ENCODE results near the gene PEX14. TPM values are rescaled to one million over a fixed set of nuclear protein-coding genes. Genes with fewer than 3 reads are reported as not detected.

Gene PEX14
- total RNA-seq, 1 experiment from 2014 or later = 27.3 TPM

DNA sequence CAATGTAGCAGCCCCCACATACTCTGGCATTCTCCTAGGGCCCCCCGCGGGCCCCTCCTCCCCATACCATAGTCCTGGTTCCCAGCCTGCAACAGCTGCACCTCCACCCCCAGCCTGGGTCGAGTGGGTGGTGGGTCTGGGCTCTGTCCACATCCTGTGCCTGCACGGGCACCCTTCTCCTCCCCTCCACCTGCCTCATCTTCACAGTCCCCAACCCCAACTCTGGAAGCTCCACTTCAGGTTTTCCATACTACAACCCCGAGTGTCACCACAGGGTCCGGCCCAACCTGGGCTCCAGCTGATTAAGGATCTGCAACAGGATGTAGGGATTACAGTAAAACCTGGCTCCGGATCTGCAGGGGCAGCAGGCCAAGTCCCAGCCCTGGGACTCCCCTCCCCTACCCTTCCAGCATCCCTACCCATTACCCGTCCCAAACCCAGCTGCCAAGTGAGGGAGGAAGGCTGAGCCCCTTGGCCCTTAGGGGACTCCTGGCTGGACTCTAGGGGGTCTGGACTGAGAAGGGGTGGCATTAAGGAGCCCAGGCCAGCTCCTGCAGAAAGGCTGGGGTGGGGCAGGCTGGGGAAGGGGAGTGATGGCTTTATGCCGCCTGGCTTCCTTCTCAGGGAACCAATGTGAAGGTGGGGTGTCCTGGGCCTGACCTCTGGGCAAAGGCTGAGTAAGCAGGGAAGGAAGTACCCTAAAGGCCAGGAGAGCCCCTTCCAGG, 204.9 kb downstream of the PEX14 start:
- ChIA-PET CTCF (interaction anchor here (0.5 to 1.6 kb wide), 7 partner anchors 49 to 319 kb away, joined by 3 to 5 read pairs (median 3); partner anchors contain the start of gene CASZ1), POLR2A (interaction anchor here (0.8 to 1.1 kb wide), 2 partner anchors 9 to 10 kb away, joined by 3 read pairs; no protein-coding TSS in a partner anchor)
- no peak overlapping the region for H3K4me3 Mint-ChIP-seq
- peak; percentile 84 for ATAC-seq
- H3K36me3 Mint-ChIP-seq = no peaks in the 10 kb centered on the region
- no peaks in the 10 kb centered on the region; the same call in 1 of the 2 replicates for H3K27me3 Mint-ChIP-seq (ENCODE audit: low read depth)
- peaks cover 60% of the 10 kb centered on the region for H3K4me1 Mint-ChIP-seq
- H3K27ac Mint-ChIP-seq = peak overlapping the region; percentile 69
- DNase-seq (ENCODE audit: low spot score) = peak; percentile 87
- H3K9me3 Mint-ChIP-seq = no peaks in the 10 kb centered on the region
- TF ChIP-seq, protein P1, sequence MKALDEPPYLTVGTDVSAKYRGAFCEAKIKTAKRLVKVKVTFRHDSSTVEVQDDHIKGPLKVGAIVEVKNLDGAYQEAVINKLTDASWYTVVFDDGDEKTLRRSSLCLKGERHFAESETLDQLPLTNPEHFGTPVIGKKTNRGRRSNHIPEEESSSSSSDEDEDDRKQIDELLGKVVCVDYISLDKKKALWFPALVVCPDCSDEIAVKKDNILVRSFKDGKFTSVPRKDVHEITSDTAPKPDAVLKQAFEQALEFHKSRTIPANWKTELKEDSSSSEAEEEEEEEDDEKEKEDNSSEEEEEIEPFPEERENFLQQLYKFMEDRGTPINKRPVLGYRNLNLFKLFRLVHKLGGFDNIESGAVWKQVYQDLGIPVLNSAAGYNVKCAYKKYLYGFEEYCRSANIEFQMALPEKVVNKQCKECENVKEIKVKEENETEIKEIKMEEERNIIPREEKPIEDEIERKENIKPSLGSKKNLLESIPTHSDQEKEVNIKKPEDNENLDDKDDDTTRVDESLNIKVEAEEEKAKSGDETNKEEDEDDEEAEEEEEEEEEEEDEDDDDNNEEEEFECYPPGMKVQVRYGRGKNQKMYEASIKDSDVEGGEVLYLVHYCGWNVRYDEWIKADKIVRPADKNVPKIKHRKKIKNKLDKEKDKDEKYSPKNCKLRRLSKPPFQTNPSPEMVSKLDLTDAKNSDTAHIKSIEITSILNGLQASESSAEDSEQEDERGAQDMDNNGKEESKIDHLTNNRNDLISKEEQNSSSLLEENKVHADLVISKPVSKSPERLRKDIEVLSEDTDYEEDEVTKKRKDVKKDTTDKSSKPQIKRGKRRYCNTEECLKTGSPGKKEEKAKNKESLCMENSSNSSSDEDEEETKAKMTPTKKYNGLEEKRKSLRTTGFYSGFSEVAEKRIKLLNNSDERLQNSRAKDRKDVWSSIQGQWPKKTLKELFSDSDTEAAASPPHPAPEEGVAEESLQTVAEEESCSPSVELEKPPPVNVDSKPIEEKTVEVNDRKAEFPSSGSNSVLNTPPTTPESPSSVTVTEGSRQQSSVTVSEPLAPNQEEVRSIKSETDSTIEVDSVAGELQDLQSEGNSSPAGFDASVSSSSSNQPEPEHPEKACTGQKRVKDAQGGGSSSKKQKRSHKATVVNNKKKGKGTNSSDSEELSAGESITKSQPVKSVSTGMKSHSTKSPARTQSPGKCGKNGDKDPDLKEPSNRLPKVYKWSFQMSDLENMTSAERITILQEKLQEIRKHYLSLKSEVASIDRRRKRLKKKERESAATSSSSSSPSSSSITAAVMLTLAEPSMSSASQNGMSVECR (CRISPR knock-in tag; IDR thresholded peaks at IDR 0.05; ENCODE audit: borderline replicate concordance) = peak; percentile 44; the same call in 1 of the 2 replicates
- TF ChIP-seq ATF1 (CRISPR knock-in tag; IDR thresholded peaks at IDR 0.05) (no peak), FOXK1 (CRISPR knock-in tag; IDR thresholded peaks at IDR 0.05) (peak; percentile 80; the same call in 1 of the 2 replicates), TEAD1 (CRISPR knock-in tag; IDR thresholded peaks at IDR 0.05) (peak; percentile 52; the same call in 1 of the 2 replicates), EMX1 (CRISPR knock-in tag; IDR thresholded peaks at IDR 0.05) (no peak), ZNF423 (CRISPR knock-in tag; IDR thresholded peaks at IDR 0.05) (no peak), JAZF1 (CRISPR knock-in tag; IDR thresholded peaks at IDR 0.05) (no peak), NR1H2 (CRISPR knock-in tag; IDR thresholded peaks at IDR 0.05) (no peak), MYBL2 (CRISPR knock-in tag; IDR thresholded peaks at IDR 0.05) (no peak), FOXP1 (CRISPR knock-in tag; IDR thresholded peaks at IDR 0.05; ENCODE audit: borderline replicate concordance) (peak; percentile 66; the same call in 1 of the 2 replicates), NR2C2 (CRISPR knock-in tag; IDR thresholded peaks at IDR 0.05) (no peak), ELF4 (CRISPR knock-in tag; IDR thresholded peaks at IDR 0.05; ENCODE audit: low read depth) (no peak), CREB1 (CRISPR knock-in tag; IDR thresholded peaks at IDR 0.05) (no peak)
- TF ChIP-seq, protein P2, sequence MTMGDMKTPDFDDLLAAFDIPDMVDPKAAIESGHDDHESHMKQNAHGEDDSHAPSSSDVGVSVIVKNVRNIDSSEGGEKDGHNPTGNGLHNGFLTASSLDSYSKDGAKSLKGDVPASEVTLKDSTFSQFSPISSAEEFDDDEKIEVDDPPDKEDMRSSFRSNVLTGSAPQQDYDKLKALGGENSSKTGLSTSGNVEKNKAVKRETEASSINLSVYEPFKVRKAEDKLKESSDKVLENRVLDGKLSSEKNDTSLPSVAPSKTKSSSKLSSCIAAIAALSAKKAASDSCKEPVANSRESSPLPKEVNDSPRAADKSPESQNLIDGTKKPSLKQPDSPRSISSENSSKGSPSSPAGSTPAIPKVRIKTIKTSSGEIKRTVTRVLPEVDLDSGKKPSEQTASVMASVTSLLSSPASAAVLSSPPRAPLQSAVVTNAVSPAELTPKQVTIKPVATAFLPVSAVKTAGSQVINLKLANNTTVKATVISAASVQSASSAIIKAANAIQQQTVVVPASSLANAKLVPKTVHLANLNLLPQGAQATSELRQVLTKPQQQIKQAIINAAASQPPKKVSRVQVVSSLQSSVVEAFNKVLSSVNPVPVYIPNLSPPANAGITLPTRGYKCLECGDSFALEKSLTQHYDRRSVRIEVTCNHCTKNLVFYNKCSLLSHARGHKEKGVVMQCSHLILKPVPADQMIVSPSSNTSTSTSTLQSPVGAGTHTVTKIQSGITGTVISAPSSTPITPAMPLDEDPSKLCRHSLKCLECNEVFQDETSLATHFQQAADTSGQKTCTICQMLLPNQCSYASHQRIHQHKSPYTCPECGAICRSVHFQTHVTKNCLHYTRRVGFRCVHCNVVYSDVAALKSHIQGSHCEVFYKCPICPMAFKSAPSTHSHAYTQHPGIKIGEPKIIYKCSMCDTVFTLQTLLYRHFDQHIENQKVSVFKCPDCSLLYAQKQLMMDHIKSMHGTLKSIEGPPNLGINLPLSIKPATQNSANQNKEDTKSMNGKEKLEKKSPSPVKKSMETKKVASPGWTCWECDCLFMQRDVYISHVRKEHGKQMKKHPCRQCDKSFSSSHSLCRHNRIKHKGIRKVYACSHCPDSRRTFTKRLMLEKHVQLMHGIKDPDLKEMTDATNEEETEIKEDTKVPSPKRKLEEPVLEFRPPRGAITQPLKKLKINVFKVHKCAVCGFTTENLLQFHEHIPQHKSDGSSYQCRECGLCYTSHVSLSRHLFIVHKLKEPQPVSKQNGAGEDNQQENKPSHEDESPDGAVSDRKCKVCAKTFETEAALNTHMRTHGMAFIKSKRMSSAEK (CRISPR knock-in tag; IDR thresholded peaks at IDR 0.05; ENCODE audit: borderline replicate concordance) = no peak
- TF ChIP-seq, protein P3, sequence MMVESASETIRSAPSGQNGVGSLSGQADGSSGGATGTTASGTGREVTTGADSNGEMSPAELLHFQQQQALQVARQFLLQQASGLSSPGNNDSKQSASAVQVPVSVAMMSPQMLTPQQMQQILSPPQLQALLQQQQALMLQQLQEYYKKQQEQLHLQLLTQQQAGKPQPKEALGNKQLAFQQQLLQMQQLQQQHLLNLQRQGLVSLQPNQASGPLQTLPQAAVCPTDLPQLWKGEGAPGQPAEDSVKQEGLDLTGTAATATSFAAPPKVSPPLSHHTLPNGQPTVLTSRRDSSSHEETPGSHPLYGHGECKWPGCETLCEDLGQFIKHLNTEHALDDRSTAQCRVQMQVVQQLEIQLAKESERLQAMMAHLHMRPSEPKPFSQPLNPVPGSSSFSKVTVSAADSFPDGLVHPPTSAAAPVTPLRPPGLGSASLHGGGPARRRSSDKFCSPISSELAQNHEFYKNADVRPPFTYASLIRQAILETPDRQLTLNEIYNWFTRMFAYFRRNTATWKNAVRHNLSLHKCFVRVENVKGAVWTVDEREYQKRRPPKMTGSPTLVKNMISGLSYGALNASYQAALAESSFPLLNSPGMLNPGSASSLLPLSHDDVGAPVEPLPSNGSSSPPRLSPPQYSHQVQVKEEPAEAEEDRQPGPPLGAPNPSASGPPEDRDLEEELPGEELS (CRISPR knock-in tag; IDR thresholded peaks at IDR 0.05) = no peak
- TF ChIP-seq, protein P4, sequence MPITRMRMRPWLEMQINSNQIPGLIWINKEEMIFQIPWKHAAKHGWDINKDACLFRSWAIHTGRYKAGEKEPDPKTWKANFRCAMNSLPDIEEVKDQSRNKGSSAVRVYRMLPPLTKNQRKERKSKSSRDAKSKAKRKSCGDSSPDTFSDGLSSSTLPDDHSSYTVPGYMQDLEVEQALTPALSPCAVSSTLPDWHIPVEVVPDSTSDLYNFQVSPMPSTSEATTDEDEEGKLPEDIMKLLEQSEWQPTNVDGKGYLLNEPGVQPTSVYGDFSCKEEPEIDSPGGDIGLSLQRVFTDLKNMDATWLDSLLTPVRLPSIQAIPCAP (CRISPR knock-in tag; IDR thresholded peaks at IDR 0.05) = no peak
- TF ChIP-seq, protein P5, sequence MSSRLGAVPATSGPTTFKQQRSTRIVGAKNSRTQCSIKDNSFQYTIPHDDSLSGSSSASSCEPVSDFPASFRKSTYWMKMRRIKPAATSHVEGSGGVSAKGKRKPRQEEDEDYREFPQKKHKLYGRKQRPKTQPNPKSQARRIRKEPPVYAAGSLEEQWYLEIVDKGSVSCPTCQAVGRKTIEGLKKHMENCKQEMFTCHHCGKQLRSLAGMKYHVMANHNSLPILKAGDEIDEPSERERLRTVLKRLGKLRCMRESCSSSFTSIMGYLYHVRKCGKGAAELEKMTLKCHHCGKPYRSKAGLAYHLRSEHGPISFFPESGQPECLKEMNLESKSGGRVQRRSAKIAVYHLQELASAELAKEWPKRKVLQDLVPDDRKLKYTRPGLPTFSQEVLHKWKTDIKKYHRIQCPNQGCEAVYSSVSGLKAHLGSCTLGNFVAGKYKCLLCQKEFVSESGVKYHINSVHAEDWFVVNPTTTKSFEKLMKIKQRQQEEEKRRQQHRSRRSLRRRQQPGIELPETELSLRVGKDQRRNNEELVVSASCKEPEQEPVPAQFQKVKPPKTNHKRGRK (CRISPR knock-in tag; IDR thresholded peaks at IDR 0.05; ENCODE audit: borderline replicate concordance) = no peak
- TF ChIP-seq, protein P6, sequence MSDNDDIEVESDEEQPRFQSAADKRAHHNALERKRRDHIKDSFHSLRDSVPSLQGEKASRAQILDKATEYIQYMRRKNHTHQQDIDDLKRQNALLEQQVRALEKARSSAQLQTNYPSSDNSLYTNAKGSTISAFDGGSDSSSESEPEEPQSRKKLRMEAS (CRISPR knock-in tag; IDR thresholded peaks at IDR 0.05) = 0 out of 2 replicates have a peak, but pooled peaks have one; percentile 37
- TF ChIP-seq, protein P7, sequence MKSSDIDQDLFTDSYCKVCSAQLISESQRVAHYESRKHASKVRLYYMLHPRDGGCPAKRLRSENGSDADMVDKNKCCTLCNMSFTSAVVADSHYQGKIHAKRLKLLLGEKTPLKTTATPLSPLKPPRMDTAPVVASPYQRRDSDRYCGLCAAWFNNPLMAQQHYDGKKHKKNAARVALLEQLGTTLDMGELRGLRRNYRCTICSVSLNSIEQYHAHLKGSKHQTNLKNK (CRISPR knock-in tag; IDR thresholded peaks at IDR 0.05) = no peak
- TF ChIP-seq, protein P8, sequence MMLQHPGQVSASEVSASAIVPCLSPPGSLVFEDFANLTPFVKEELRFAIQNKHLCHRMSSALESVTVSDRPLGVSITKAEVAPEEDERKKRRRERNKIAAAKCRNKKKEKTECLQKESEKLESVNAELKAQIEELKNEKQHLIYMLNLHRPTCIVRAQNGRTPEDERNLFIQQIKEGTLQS (CRISPR knock-in tag; conservative IDR thresholded peaks at IDR 0.05) = no peak
- TF ChIP-seq, protein P9, sequence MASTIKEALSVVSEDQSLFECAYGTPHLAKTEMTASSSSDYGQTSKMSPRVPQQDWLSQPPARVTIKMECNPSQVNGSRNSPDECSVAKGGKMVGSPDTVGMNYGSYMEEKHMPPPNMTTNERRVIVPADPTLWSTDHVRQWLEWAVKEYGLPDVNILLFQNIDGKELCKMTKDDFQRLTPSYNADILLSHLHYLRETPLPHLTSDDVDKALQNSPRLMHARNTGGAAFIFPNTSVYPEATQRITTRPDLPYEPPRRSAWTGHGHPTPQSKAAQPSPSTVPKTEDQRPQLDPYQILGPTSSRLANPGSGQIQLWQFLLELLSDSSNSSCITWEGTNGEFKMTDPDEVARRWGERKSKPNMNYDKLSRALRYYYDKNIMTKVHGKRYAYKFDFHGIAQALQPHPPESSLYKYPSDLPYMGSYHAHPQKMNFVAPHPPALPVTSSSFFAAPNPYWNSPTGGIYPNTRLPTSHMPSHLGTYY (CRISPR knock-in tag; IDR thresholded peaks at IDR 0.05) = no peak

All from WTC11 (cell line).